KBM-7 (cell line): ENCODE measurements around the gene CNOT3.
"Not testable (repeated sequence)": the region's sequence is repeated elsewhere in the genome, so short reads cannot be mapped to it uniquely, and the experiment has no call there.

Experiments used
- DNase-seq: peaks from one replicate; pipeline ENCODE4 v3.0.0-alpha.2; 2015
- in situ Hi-C: fragments of 300-500 bp; cut with MboI; formaldehyde crosslinking; loops from 2 replicates; pipeline ENCODE4 v1.14.3; 2020; ENCODE audit warnings: low sequenced_read_pairs, low pct_unique_long_range_greater_than_20kb, mixed read lengths

The CNOT3 gene

GRCh38 chr19:54162884-54163283, 25.3 kb downstream of the CNOT3 start:
- DNase-seq = no peak
- in situ Hi-C loops = no loop called here

GRCh38 chr19:54164369-54165068, 27.0 kb downstream of the CNOT3 start:
- in situ Hi-C loops = no loop called here
- DNase-seq = no peak

GRCh38 chr19:54165222-54165621, 27.7 kb downstream of the CNOT3 start:
- in situ Hi-C loops = no loop called here
- no peak for DNase-seq

- in situ Hi-C loops = no loop called here
- peak; percentile 93 for DNase-seq
These were observed 30.8 kb downstream of the CNOT3 start for GRCh38 chr19:54168174-54168917.

GRCh38 chr19:54169149-54169740, 31.7 kb downstream of the CNOT3 start:
- no peak for DNase-seq
- in situ Hi-C loops = no loop called here

GRCh38 chr19:54171736-54172431, 34.3 kb downstream of the CNOT3 start:
- in situ Hi-C loops, DNase-seq: not testable (repeated sequence)

GRCh38 chr19:54172471-54173358, 35.2 kb downstream of the CNOT3 start, which contains the start of gene TMC4:
Gene TMC4, minus strand, starts transcription at chr19:54173160. Its CDS starts 43 bp downstream, at chr19:54173117.
- in situ Hi-C loops = no loop called here
- DNase-seq = no peak

- no peak for DNase-seq
- in situ Hi-C loops = no loop called here
These were observed 35.8 kb downstream of the CNOT3 start for GRCh38 chr19:54173359-54173699.

- in situ Hi-C loops = no loop called here
- no peak for DNase-seq
These were observed 36.6 kb downstream of the CNOT3 start for GRCh38 chr19:54173951-54174834.

GRCh38 chr19:54178581-54179261, 41.2 kb downstream of the CNOT3 start:
- no peak for DNase-seq
- in situ Hi-C loops = no loop called here

GRCh38 chr19:54179262-54179852, 41.8 kb downstream of the CNOT3 start:
- no peak for DNase-seq
- in situ Hi-C loops = no loop called here

GRCh38 chr19:54179921-54180461, 42.4 kb downstream of the CNOT3 start:
- peak; percentile 67 for DNase-seq
- in situ Hi-C loops = no loop called here

GRCh38 chr19:54180691-54181091, 43.1 kb downstream of the CNOT3 start:
- in situ Hi-C loops = no loop called here
- no peak for DNase-seq

- DNase-seq, in situ Hi-C loops: not testable (repeated sequence)
These were observed 44.3 kb downstream of the CNOT3 start for GRCh38 chr19:54181894-54182293.

GRCh38 chr19:54183431-54183830, 45.9 kb downstream of the CNOT3 start:
- DNase-seq = no peak
- in situ Hi-C loops = no loop called here

GRCh38 chr19:54186351-54186750, 48.8 kb downstream of the CNOT3 start:
- in situ Hi-C loops = no loop called here
- no peak for DNase-seq

- in situ Hi-C loops = no loop called here
- DNase-seq = no peak
These were observed 49.4 kb downstream of the CNOT3 start for GRCh38 chr19:54186934-54187381.
